ENCODE results near the gene BTG4.

BTG4 gene

GRCh38 chr11:111476366-111476765 is 35.8 kb downstream of the BTG4 start:
- TF ChIP-seq, protein P1, sequence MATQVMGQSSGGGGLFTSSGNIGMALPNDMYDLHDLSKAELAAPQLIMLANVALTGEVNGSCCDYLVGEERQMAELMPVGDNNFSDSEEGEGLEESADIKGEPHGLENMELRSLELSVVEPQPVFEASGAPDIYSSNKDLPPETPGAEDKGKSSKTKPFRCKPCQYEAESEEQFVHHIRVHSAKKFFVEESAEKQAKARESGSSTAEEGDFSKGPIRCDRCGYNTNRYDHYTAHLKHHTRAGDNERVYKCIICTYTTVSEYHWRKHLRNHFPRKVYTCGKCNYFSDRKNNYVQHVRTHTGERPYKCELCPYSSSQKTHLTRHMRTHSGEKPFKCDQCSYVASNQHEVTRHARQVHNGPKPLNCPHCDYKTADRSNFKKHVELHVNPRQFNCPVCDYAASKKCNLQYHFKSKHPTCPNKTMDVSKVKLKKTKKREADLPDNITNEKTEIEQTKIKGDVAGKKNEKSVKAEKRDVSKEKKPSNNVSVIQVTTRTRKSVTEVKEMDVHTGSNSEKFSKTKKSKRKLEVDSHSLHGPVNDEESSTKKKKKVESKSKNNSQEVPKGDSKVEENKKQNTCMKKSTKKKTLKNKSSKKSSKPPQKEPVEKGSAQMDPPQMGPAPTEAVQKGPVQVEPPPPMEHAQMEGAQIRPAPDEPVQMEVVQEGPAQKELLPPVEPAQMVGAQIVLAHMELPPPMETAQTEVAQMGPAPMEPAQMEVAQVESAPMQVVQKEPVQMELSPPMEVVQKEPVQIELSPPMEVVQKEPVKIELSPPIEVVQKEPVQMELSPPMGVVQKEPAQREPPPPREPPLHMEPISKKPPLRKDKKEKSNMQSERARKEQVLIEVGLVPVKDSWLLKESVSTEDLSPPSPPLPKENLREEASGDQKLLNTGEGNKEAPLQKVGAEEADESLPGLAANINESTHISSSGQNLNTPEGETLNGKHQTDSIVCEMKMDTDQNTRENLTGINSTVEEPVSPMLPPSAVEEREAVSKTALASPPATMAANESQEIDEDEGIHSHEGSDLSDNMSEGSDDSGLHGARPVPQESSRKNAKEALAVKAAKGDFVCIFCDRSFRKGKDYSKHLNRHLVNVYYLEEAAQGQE (IDR thresholded peaks at IDR 0.05; ENCODE audit: insufficient read depth in 1 of 2, low read depth in 2 of 2, low read length in 2 of 2) = no peak
- no peak for TF ChIP-seq FOXP2 (optimal IDR thresholded peaks at IDR 0.05; ENCODE audit: borderline replicate concordance, extremely low read depth, extremely low read length, insufficient read depth)
- no peak for TF ChIP-seq POLR2AphosphoS5 (IDR thresholded peaks at IDR 0.05; ENCODE audit: low read depth, low read length)
- no peak for TF ChIP-seq TAF1 (IDR thresholded peaks at IDR 0.05; ENCODE audit: borderline replicate concordance, insufficient read depth, low read length)
- no peak for TF ChIP-seq SIN3A (IDR thresholded peaks at IDR 0.05; ENCODE audit: borderline replicate concordance, insufficient read depth, low read length)

DNA sequence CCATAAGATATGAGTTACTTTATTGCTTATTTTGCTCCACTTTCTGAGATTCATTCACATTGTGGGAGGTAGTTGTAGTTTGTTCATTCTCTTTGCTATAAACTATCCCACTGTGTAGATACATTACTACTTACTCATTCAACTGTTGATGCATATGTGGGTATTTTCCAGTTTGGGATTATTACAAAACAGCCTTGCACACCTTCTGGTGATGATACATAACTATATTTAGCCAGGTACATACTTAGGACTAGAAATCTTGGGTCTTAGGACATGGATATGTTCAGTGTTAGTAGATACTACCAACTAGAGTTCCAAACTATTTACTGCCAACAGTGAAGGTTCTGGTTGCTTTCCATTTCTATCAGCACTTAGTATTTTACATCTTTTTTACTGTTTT is 37.8 kb downstream of the BTG4 start:
- TF ChIP-seq TAF1 (IDR thresholded peaks at IDR 0.05; ENCODE audit: borderline replicate concordance, insufficient read depth, low read length) (no peak), FOXP2 (optimal IDR thresholded peaks at IDR 0.05; ENCODE audit: borderline replicate concordance, extremely low read depth, extremely low read length, insufficient read depth) (no peak), SIN3A (IDR thresholded peaks at IDR 0.05; ENCODE audit: borderline replicate concordance, insufficient read depth, low read length) (no peak), POLR2AphosphoS5 (IDR thresholded peaks at IDR 0.05; ENCODE audit: low read depth, low read length) (no peak)
- TF ChIP-seq, protein P1 (IDR thresholded peaks at IDR 0.05; ENCODE audit: insufficient read depth in 1 of 2, low read depth in 2 of 2, low read length in 2 of 2) = no peak

GRCh38 chr11:111472228-111472627 is 40.0 kb downstream of the BTG4 start:
- TF ChIP-seq SIN3A (IDR thresholded peaks at IDR 0.05; ENCODE audit: borderline replicate concordance, insufficient read depth, low read length) = no peak
- no peak for TF ChIP-seq TAF1 (IDR thresholded peaks at IDR 0.05; ENCODE audit: borderline replicate concordance, insufficient read depth, low read length)
- TF ChIP-seq, protein P1 (IDR thresholded peaks at IDR 0.05; ENCODE audit: insufficient read depth in 1 of 2, low read depth in 2 of 2, low read length in 2 of 2) = no peak
- TF ChIP-seq POLR2AphosphoS5 (IDR thresholded peaks at IDR 0.05; ENCODE audit: low read depth, low read length) = no peak
- no peak for TF ChIP-seq FOXP2 (optimal IDR thresholded peaks at IDR 0.05; ENCODE audit: borderline replicate concordance, extremely low read depth, extremely low read length, insufficient read depth)

- TF ChIP-seq, protein P1 (IDR thresholded peaks at IDR 0.05; ENCODE audit: insufficient read depth in 1 of 2, low read depth in 2 of 2, low read length in 2 of 2) = peak in 1 of 2 experiments; percentile 50; a peak in 1 of 4 replicates
- no peak for TF ChIP-seq TAF1 (IDR thresholded peaks at IDR 0.05; ENCODE audit: borderline replicate concordance, insufficient read depth, low read length)
Measured at GRCh38 chr11:111469200-111469599, 43.0 kb downstream of the BTG4 start.

DNA sequence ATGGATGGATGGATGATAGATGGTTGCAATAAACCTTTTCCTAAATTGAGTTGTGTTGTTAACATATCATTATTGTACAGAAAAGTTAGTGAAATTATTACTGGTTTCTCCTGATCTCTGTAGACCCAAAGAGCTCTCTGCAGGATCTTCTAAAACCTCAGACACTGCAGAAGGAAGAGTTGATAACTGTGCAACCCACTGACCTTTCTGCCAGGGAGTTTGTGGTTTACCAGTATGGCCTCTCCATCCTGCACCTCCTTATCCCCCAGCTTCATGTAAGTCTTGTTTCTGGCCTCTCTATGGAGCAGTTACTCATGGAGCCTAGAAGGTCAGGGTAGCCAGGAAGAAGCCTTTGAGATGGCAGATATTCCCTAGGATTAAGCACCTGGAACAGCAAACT is 45.6 kb downstream of the BTG4 start:
- no peak for TF ChIP-seq FOXP2 (optimal IDR thresholded peaks at IDR 0.05; ENCODE audit: borderline replicate concordance, extremely low read depth, extremely low read length, insufficient read depth)
- TF ChIP-seq, protein P1 (IDR thresholded peaks at IDR 0.05; ENCODE audit: insufficient read depth in 1 of 2, low read depth in 2 of 2, low read length in 2 of 2) = no peak
- no peak for TF ChIP-seq POLR2AphosphoS5 (IDR thresholded peaks at IDR 0.05; ENCODE audit: low read depth, low read length)
- no peak for TF ChIP-seq SIN3A (IDR thresholded peaks at IDR 0.05; ENCODE audit: borderline replicate concordance, insufficient read depth, low read length)
- TF ChIP-seq TAF1 (IDR thresholded peaks at IDR 0.05; ENCODE audit: borderline replicate concordance, insufficient read depth, low read length) = no peak

All from PFSK-1 (cell line).